HCT116 (cell line): Measurements from ENCODE around the gene GPR26.

ENCODE experiments used
- CTCF ChIP-seq, 3 experiments: fragments of 200-600 bp in 1 of 3; sonication (generic) in 1 of 3; IDR thresholded peaks in 2 of 3; conservative IDR thresholded peaks in 1 of 3; 2 replicates each; pipeline ENCODE4 v1.5.1; 2012 to 2017; ENCODE audit warnings: low read depth in 2 of 3, low read length in 2 of 3, antibody characterized with exemption in 1 of 3, borderline replicate concordance in 1 of 3, control low read depth in 1 of 3, mild to moderate bottlenecking in 1 of 3, mixed read lengths in 1 of 3, mixed run types in 1 of 3, moderate library complexity in 1 of 3; ENCODE audit not compliant: insufficient read depth in 1 of 3
- EGR1 ChIP-seq: IDR thresholded peaks from 2 replicates; pipeline ENCODE4 v1.6.1; 2012; ENCODE audit warnings: low read depth
- JUND ChIP-seq: IDR thresholded peaks from 2 replicates; pipeline ENCODE4 v1.6.1; 2012

DNA sequence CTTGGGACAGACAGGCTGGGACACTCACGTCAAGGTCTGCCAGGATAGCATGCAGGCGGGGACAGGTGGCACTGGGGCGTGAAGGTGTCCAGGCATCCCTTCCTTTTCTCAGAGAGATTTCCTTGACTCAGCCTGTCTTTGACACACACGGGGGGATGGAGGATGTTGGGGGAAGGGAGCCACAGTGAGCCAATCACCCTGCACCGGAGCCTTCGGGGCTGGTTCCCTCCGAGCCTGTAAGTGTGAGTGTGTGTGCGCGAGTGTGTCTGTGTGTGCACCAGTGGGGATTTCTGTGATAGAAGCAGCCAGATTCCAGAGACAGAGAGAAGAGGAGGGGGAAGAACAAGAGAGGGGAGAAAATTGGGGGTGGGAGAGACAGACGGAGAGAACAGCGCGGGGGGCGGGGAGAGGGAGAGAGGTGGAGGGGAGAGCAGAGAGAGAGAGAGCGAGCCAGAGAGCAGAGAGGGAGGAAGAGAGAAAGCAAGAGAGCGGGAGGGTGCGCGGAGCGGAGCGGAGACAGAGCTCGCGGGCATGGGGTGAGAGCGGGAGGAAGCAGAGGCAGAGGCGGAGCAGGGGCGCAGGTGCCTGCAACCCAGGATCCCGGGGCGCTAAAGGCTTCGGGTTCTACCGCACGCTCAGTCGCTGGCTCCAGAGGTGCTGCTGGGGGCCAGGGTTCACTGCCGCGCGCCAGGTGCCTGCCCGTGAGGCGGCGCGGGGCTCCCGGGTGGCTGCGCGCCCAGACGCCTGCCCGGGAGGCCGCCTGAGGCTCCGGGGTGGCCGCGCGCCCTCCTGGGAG lies 466 bp upstream of the GPR26 start:
- TF ChIP-seq EGR1 (no peak), CTCF (IDR thresholded peaks at IDR 0.05 in 2 of 3, conservative IDR thresholded peaks at IDR 0.05 in 1 of 3; ENCODE audit: borderline replicate concordance in 1 of 3, insufficient read depth in 1 of 3, low read depth in 2 of 3, low read length in 2 of 3) (no peak), JUND (no peak)
